Immature natural killer cell (primary cell): ENCODE data around the gene SH2D5. TPM values are rescaled to one million over a fixed set of nuclear protein-coding genes. Genes with fewer than 3 reads are reported as not detected.

Experiments used
- DNase-seq, 3 donors: peaks; one replicate each; pipeline ENCODE4 v3.0.0; 2022; ENCODE audit warnings: mixed read lengths in 1 of 3
- H3K27ac Mint-ChIP-seq, 6 donors: one replicate each; pipeline ENCODE4 v1.8.0; 2020; ENCODE audit warnings: mixed read lengths in 6 of 6, mild to moderate bottlenecking in 5 of 6, inconsistent platforms in 4 of 6, moderate library complexity in 3 of 6
- H3K27me3 Mint-ChIP-seq, 3 donors: one replicate each; pipeline ENCODE4 v1.8.0; 2020 to 2021; ENCODE audit warnings: low read depth in 3 of 3, mild to moderate bottlenecking in 3 of 3, mixed read lengths in 3 of 3, moderate library complexity in 3 of 3, inconsistent platforms in 1 of 3
- H3K36me3 Mint-ChIP-seq, 3 donors: one replicate each; pipeline ENCODE4 v1.8.0; 2020; ENCODE audit warnings: mixed read lengths in 3 of 3, inconsistent platforms in 2 of 3, mild to moderate bottlenecking in 2 of 3
- H3K4me1 Mint-ChIP-seq, 2 donors: one replicate each; pipeline ENCODE4 v1.8.0; 2020; ENCODE audit warnings: inconsistent platforms in 2 of 2, mild to moderate bottlenecking in 2 of 2, mixed read lengths in 2 of 2, moderate library complexity in 1 of 2
- H3K4me3 Mint-ChIP-seq, 5 donors: one replicate each; pipeline ENCODE4 v1.8.0; 2020; ENCODE audit warnings: mild to moderate bottlenecking in 5 of 5, mixed read lengths in 5 of 5, inconsistent platforms in 3 of 5, moderate library complexity in 3 of 5
- H3K9me3 Mint-ChIP-seq, 6 donors: one replicate each; pipeline ENCODE4 v1.8.0; 2020; ENCODE audit warnings: mild to moderate bottlenecking in 6 of 6, mixed read lengths in 6 of 6, inconsistent platforms in 4 of 6, moderate library complexity in 3 of 6
- polyA plus RNA-seq, 3 donors: library from polyadenylated mRNA; unstranded; fragments of 300-500 nt; fragmentation: Illumina TruSeq; gene quantifications; one replicate each; pipeline ENCODE4 v1.2.3, GENCODE V29; 2021

The SH2D5 gene
- polyA plus RNA-seq, 3 donors from 2014 or later: not detected

DNA sequence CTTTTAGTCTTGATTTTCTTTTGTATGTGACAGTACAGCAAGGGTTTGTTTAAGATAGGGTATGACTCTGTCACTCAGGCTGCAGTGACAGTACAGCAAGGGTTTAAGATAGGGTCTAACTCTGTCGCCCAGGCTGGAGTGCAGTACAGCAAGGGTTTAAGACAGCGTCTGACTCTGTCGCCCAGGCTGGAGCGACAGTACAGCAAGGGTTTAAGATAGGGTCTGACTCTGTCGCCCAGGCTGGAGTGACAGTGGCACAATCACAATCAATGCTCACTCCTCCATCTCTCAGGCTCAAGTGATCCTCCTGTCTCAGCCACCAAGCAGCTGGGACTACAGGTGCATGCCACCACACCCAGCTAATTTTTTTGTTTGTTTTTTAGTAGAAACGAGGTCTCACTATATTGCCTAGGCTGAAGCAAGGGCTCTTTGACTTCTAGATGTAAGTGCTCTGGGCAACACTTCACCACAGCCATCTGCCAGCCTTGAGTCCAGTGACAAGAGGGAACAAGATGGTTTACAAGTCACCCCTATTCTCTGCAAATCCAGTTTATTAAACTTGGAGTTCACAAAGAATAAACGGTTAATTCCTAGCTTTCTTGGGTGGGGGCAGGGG is 965 bp upstream of the SH2D5 start:
- peak overlapping the region in 4 of 6 donors; percentile 14 to 65 (median 44) for H3K27ac Mint-ChIP-seq
- H3K27me3 Mint-ChIP-seq: peaks cover 6 to 10% (median 6%) of the 10 kb centered on the region in 3 donors
- H3K9me3 Mint-ChIP-seq: no peaks in the 10 kb centered on the region
- peaks cover 0 to 9% (median 5%) of the 10 kb centered on the region in 3 donors for H3K36me3 Mint-ChIP-seq
- no peak for DNase-seq
- H3K4me3 Mint-ChIP-seq: peak overlapping the region; percentile 83 to 90 (median 89)
- peaks cover 11 to 16% of the 10 kb centered on the region in 2 donors for H3K4me1 Mint-ChIP-seq

DNA sequence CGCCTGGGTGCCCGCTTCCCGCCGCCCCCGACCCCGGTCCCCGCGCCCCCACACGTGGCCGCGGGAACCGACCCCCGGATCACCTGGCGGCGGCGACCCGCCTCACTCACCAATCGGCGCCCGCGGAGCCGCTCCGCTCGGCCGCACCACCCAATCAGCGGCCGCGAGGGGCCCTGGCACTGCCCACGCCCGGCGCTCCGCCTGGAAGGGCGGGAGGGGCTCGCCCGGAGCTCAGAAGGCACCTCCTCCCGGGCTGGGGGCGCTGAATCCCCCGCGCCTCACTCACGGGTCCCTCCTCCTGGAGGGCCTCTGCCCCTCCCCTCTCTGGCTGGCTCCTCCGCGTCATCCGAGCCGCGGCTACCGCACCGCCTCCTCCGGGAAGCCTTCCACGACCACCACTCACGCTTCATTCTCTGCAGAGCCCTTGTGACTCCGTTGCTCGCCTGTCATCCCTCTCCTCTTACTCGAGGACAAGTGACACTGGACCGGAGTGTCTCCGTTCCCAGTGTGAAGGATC is 374 bp downstream of the SH2D5 start:
- peak overlapping the region; percentile 83 to 90 (median 89) for H3K4me3 Mint-ChIP-seq
- H3K27me3 Mint-ChIP-seq: peaks cover 7 to 11% (median 8%) of the 10 kb centered on the region in 3 donors
- no peaks in the 10 kb centered on the region for H3K9me3 Mint-ChIP-seq

DNA sequence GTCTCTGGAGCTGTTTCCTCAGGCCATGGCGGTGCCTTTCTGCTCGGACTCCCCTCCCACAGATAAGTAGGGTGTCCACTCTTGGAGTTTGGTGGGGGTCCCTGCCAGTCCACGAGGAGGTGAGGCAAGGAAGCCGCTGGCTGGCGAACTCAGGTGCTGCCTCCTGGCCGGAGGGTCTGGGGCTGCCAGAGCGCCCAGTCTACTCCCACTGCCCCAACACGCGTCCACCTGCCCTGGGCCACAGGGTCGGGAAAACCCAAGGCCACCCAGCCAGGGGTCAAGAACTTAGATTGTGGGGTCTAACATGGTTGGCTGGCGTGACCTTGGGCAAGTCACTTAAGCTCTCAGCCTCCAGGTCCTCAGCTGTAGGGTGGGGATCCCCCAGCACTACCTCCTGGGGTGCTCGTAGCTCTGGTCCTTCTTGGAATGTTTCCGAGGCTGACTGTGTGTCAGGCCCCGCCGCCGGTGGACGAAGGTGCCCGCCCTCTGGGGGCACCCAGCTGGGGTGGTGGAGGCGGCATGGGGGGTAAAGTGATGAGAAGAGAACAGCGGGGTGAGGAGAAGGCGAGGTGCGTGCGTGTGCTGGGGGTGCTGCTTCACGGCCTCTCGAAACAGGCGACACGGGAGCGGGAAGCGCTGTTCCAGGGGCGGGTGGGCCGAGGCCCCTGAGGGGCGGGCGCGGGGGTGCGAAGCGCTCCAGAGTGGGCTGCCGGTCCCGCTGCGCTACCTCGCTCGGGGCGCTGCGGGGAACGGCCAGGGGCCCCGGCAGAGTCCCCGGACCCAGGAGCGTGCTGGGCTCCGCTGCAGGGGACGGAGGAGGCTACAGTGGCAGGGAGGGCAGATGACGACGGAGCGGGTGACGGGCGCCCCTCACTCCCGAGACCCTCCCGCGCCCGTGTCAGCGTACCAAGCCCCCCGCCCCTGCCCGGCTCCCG is 1.2 kb downstream of the SH2D5 start:
- peaks cover 11 to 16% of the 10 kb centered on the region in 2 donors for H3K4me1 Mint-ChIP-seq
- DNase-seq: peak in 1 of 3 donors; percentile 6
- no peak overlapping the region for H3K27ac Mint-ChIP-seq
- peaks cover 7 to 11% (median 8%) of the 10 kb centered on the region in 3 donors for H3K27me3 Mint-ChIP-seq
- H3K9me3 Mint-ChIP-seq: no peaks in the 10 kb centered on the region
- H3K4me3 Mint-ChIP-seq: peak overlapping the region; percentile 38 to 78 (median 74)
- H3K36me3 Mint-ChIP-seq: no peaks in the 10 kb centered on the region

More for the DNA sequence above, 374 bp downstream of the SH2D5 start:
- H3K27ac Mint-ChIP-seq: peak overlapping the region in 1 of 6 donors; percentile 76
- DNase-seq: peak; percentile 41 to 45 (median 45)
- no peaks in the 10 kb centered on the region for H3K36me3 Mint-ChIP-seq
- H3K4me1 Mint-ChIP-seq: peaks cover 11 to 16% of the 10 kb centered on the region in 2 donors

DNA sequence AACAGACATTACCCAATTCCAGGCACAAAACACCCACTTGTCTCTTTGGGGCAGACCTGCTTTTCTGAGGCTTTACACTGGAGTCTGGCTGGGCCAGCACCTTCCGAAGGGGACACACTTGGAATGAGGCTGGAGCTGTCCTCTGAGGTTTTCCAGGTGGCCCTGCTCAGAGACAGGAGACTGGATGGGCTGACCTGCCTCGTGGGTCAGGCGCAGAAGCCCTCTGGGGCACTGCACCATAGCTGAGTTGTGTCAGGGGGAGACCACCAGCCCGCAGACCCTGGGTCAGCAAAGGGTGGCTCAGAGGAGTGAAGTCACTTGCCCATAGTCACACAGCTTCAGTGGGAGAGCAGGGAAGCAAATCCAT is 1.8 kb downstream of the SH2D5 start:
- Mint-ChIP-seq H3K36me3 (no peaks in the 10 kb centered on the region), H3K27me3 (peaks cover 7 to 11% (median 8%) of the 10 kb centered on the region in 3 donors), H3K9me3 (no peaks in the 10 kb centered on the region), H3K27ac (no peak overlapping the region), H3K4me1 (peaks cover 11 to 16% of the 10 kb centered on the region in 2 donors), H3K4me3 (peak overlapping the region; percentile 25 to 74 (median 44))
- DNase-seq: no peak

DNA sequence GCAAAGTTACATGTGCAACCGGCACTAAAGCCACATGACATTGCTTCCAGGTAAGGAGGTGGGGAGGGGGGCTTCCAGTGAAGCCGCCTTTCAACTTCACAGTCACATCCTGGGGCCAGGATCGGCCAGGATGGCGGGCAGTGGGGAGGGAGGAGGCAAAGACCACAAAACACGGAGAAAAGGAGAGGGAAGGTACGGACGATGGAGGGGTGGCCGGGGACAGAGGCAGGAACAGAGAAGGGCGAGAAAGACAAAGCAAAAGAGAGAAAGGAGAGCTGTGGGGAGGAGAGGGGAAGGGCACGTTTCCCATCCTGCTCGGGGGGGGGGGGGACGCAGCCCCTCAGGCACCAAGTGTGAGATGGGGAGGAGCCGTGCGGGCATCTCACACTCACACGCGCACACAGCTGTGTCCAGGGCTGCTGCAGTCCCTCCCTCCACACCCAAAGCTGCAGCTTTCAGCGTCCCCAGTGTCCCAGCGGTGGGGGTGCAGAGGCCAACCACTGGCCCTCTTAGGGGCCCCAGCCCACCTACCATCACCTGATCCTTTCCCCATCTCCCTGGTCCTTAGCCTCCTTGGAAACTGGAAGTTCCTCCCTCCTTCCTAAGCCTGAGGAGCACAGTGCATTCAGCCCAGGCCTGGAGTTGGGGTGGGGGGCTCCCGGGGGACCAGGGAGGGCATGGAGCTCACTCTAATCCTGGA is 2.4 kb downstream of the SH2D5 start:
- peaks cover 11 to 16% of the 10 kb centered on the region in 2 donors for H3K4me1 Mint-ChIP-seq
- H3K4me3 Mint-ChIP-seq: peak overlapping the region; percentile 39 to 63 (median 57)
- no peak for DNase-seq

DNA sequence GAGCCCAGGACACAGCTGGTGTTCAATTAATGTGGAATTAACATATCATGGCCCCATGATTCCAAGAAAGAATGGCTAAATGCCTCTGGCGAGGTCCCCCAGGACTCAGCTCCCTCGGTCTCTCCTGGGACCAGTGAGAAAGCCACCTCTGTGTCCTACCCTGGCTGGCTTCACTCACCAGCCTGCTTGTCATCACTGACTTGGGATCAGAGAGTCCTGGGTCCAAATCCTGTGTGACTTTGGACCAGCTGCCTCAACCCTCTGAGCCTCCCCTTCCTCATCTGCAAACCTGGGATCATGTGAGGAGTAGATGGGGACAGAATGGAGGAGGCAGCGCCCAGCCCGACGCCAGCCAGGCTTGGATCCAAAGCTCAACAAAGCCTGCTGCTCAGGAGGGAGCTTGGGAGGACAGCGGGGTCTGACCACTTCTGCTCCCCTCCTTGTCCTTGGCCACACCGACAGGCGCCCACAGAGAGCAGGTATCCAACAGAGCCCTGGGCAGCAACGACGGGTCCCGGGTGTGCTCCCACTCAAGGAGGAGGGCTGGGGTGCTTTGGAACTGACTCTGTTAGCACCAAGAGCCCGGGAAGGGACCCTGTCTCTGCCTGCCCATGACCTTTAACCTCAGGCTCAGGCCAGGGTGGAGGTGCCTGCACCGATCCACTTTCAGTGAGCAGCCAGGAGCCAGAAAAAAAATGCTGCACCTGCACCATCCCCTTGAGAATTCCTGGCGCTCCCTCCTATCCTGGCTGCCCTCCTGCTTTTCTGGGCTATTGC is 3.2 kb downstream of the SH2D5 start:
- peaks cover 7 to 13% (median 8%) of the 10 kb centered on the region in 3 donors for H3K27me3 Mint-ChIP-seq
- H3K27ac Mint-ChIP-seq: no peak overlapping the region

More for the DNA sequence above, 2.4 kb downstream of the SH2D5 start:
- Mint-ChIP-seq H3K27ac (no peak overlapping the region), H3K27me3 (peaks cover 7 to 11% (median 8%) of the 10 kb centered on the region in 3 donors), H3K36me3 (no peaks in the 10 kb centered on the region), H3K9me3 (no peaks in the 10 kb centered on the region)

DNA sequence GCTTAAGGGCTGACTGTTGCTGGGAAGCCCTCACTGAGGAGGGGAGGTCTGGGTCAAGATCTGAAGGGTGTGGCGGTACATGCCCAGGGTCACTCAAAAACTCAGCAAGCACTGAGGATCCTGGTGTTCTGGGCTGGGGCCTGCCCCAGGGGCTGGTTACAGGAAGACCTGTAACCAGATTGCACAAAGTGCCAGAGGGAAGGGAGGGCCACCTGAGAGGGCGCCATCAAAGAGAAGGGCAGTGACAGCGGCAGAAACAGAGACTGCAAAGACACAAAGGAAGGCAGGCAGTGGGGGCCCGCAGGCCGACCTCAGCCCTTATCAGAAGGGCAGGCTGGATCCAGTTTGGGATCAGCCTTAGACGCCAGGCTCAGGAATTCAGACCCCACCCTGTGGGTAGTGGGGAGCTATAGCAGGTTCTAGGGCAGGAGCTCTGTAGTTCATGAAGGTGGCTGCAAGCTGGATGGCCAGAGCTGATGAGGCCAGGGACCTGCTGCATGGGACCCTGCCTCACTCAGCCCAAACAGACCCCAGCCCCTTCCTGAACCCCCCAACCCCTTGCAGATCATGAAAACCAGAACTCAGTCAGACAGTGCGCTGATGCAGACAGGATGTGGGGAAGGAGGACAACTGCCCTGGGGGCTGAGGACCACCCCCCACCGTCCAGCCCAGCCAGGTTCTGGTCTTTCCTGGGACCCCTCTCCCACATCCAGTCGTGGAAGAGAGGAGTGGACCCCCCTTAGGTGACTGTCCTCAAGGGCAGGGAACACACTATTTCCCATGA is 3.9 kb downstream of the SH2D5 start:
- no peaks in the 10 kb centered on the region for H3K9me3 Mint-ChIP-seq
- H3K27me3 Mint-ChIP-seq: peaks cover 7 to 13% (median 8%) of the 10 kb centered on the region in 3 donors
- H3K4me3 Mint-ChIP-seq: no peak overlapping the region
- DNase-seq: no peak
- peaks cover 11 to 15% of the 10 kb centered on the region in 2 donors for H3K4me1 Mint-ChIP-seq
- H3K36me3 Mint-ChIP-seq: no peaks in the 10 kb centered on the region
- no peak overlapping the region for H3K27ac Mint-ChIP-seq

More for the DNA sequence above, 3.2 kb downstream of the SH2D5 start:
- DNase-seq: no peak
- Mint-ChIP-seq H3K4me3 (peak overlapping the region in 1 of 5 donors; percentile 62), H3K4me1 (peaks cover 11 to 16% of the 10 kb centered on the region in 2 donors), H3K9me3 (no peaks in the 10 kb centered on the region), H3K36me3 (no peaks in the 10 kb centered on the region)

DNA sequence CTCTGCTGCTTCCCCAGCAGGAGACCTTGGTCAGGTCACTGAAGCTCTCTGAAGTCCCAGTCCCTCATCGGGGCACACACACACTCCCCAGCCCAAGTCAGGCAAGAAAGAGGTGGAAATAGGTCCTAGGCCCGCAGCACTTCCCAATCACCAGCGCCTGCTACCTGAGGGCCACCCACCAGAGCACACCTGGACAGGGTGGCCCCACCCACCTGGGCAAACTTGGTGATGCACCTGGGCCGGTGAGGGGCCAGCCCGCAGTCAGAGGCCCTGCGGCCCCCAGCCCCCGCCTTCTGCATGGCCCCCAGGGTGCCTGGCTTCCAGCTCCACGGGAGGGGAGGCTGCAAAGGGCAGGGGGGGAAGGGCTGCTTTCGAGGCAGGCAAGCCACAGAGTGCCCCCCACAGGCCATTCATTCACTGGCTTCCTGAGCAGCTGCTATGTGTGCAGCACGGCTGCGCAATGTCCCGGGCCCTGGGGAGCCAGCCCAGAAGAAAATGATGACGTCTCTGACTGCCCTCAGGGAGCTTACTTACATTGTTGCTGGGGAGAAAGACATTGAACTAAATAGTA is 4.7 kb downstream of the SH2D5 start:
- Mint-ChIP-seq H3K9me3 (no peaks in the 10 kb centered on the region), H3K4me3 (no peak overlapping the region), H3K27me3 (peaks cover 3 to 9% (median 8%) of the 10 kb centered on the region in 3 donors), H3K27ac (no peak overlapping the region), H3K4me1 (peaks cover 4 to 8% of the 10 kb centered on the region in 2 donors), H3K36me3 (no peaks in the 10 kb centered on the region)
- no peak for DNase-seq

DNA sequence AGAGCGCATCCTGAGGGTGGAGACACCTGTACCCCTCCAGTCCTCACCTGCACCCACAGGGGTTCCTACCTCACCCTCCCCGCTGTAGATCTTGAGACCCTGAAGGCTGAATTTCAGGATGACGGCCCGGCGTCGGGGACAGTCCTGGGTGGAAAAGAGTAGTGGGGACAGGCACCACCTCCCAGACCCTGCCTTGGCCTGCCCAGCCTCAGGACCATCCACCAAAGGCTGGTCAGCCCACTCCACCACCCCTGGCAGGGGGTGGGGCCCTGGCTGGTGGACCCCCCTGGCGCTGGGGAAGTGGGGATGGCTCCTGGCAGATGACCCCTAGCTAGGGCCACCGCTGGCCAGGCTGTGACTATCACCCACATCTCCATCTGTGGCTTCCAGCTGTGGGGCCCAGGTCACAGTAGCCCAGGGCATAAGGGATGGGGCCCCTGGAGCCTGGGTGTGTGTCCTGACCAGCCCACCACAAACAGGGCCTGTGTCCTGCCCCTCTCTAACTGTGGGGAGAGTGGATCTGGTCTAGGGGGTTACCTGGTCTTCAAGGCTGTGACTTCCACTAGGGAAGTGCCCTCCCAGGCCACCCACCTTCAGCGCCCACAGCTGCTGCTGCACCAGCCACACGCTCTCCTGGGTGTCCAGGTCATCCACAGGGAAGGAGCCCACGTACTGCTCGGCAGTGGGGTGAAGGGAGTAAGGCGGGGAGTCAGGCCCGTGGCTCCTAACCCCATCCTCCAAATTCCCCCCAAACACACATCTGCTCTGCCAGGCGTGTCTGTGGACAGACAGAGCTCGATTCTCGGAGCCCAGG is 5.4 kb downstream of the SH2D5 start:
- peaks cover 3 to 8% (median 6%) of the 10 kb centered on the region in 3 donors for H3K27me3 Mint-ChIP-seq
- peaks cover 0 to 2% of the 10 kb centered on the region in 2 donors for H3K4me1 Mint-ChIP-seq
- DNase-seq: no peak
- no peak overlapping the region for H3K27ac Mint-ChIP-seq
- no peaks in the 10 kb centered on the region for H3K36me3 Mint-ChIP-seq
- no peaks in the 10 kb centered on the region for H3K9me3 Mint-ChIP-seq
- H3K4me3 Mint-ChIP-seq: no peak overlapping the region

DNA sequence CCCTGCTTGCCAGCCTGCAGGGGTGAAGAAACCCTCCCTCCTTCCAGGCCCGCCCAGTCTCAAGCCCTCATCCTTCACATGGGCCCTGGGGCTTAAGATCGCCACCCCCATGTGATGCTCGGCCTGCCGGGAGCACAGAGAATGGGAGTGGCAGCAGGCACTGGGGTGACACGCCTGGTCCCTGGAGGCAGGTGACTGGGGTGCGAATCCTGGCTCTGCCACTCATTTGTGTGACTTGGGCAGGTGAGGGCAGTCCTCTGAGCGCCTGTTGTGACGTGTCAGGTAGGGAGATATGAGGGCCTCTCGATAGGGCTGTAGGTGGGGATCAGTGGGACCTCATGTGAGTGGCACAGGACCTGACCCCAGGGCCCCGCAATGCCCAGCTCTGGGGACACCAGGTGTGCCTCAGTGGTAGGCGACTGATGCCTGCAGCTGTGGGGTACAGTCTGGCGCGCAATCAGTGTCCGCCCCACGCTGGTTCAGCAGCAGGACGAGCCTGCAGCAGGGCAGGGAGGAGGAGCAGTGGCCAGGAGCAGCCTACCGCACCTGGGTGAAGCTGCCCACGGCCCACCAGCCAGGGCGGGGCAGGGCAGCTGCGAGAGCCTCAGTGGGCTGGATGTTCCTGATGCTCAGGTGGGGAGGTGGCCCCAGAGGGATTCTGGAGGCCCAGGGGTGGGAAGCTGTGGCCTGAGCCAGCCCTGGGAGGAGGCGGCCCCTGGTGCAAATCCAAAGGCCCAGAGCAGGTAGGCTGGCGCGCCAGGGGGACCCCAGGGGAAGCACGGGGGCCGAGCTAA is 6.2 kb downstream of the SH2D5 start:
- Mint-ChIP-seq H3K27ac (no peak overlapping the region), H3K4me1 (peaks cover 0 to 2% of the 10 kb centered on the region in 2 donors), H3K4me3 (no peak overlapping the region), H3K27me3 (peaks cover 3 to 6% (median 6%) of the 10 kb centered on the region in 3 donors), H3K9me3 (no peaks in the 10 kb centered on the region), H3K36me3 (no peaks in the 10 kb centered on the region)
- no peak for DNase-seq
